ENCODE measurements around the gene CDKN2B. TPM values are rescaled to one million over a fixed set of nuclear protein-coding genes. Genes with fewer than 3 reads are reported as not detected.

The CDKN2B gene
- polyA plus RNA-seq, 1 donor from 2014 or later: 0.15 TPM

DNA sequence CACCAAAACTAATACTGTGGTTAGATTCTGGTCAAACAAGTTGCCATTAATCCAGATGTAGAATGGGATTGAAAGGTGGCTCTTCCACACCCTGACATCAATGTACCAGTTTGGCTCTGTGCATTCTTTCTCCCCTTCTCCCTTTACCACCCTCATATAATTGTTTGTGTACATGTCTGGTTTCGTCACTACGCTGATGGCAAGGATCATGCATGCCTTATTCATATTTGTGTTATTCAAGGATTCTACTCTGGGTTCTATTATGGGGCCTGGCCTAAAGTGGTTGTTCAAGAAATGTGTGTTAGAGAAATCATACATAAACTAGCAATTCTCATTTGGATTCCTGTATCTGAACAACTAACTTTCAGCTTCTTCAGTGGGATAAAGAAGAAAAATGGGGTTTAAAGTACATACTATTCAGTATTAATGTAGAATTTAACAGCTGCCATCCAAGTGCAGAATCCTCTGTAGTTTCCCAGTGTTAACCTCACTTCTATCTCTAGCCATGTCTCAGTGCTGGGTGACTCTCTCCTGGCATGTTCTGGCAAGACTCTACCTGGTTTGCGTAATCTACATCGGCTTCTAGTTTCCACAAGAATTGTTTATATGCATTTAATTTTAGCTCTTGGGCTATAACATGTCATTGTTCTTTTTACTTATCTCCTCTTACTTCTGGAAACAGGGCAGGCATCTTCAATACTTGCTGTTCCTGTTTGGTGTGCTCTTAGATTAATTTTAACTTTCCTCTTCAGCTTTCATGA, 27.9 kb upstream of the CDKN2B start:
- no peak overlapping the region for H3K4me3 ChIP-seq (ENCODE audit: low read length)
- no peaks in the 10 kb centered on the region for H4K20me1 ChIP-seq (ENCODE audit: insufficient read depth)
- no peaks in the 10 kb centered on the region for H3K9me3 ChIP-seq (ENCODE audit: low read length)
- H3K4me2 ChIP-seq (ENCODE audit: low read length): no peak overlapping the region
- H2AFZ ChIP-seq (ENCODE audit: low read depth, low read length): no peak overlapping the region
- TF ChIP-seq RAD21 (conservative IDR thresholded peaks at IDR 0.05) (no peak), EP300 (conservative IDR thresholded peaks at IDR 0.05; ENCODE audit: poor library complexity, severe bottlenecking) (no peak), POLR2AphosphoS5 (IDR thresholded peaks at IDR 0.05) (no peak), SMC3 (conservative IDR thresholded peaks at IDR 0.05; ENCODE audit: poor library complexity) (no peak)
- no peaks in the 10 kb centered on the region for H3K36me3 ChIP-seq (ENCODE audit: insufficient read depth, low read length)
- no peaks in the 10 kb centered on the region for H3K9me2 ChIP-seq (ENCODE audit: insufficient read depth, low read length)
- no peak overlapping the region for H3K27ac ChIP-seq (ENCODE audit: low read length)
- H3K27me3 ChIP-seq (ENCODE audit: insufficient read depth, low read depth, low read length): no peaks in the 10 kb centered on the region
- no peaks in the 10 kb centered on the region for H3F3A ChIP-seq (ENCODE audit: insufficient read depth, low read length, poor library complexity, severe bottlenecking)
- H3K9ac ChIP-seq (ENCODE audit: low read length): no peak overlapping the region
- H3K79me2 ChIP-seq (replicated peaks; ENCODE audit: insufficient read depth, low read length): no peaks in the 10 kb centered on the region

DNA sequence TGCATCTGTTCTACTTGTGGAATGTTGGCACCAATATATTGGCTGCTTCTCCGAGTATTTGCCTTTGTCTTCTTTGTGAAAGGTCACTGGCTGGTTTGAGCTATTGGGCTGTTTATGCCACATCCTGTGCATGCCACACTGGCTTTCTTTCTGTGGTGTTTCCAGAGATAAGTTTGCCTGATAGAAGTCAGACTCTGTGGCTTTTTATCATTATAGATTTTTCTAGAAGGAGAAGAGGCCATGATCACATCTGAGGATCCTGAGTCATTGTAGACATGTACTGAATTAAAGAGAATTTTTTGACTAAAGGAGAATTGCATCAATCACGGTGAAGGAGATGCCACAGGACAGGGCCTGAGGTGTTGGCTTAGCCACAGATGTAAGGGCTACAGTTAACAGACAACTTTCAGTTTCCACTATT, 26.5 kb upstream of the CDKN2B start:
- Histone ChIP-seq H3K27ac (ENCODE audit: low read length) (no peak overlapping the region), H3K27me3 (ENCODE audit: insufficient read depth, low read depth, low read length) (no peaks in the 10 kb centered on the region), H3K36me3 (ENCODE audit: insufficient read depth, low read length) (no peaks in the 10 kb centered on the region), H3K4me3 (ENCODE audit: low read length) (no peak overlapping the region), H3K4me2 (ENCODE audit: low read length) (no peak overlapping the region), H3F3A (ENCODE audit: insufficient read depth, low read length, poor library complexity, severe bottlenecking) (no peaks in the 10 kb centered on the region), H3K9ac (ENCODE audit: low read length) (no peak overlapping the region), H3K79me2 (replicated peaks; ENCODE audit: insufficient read depth, low read length) (no peaks in the 10 kb centered on the region), H3K9me2 (ENCODE audit: insufficient read depth, low read length) (no peaks in the 10 kb centered on the region), H3K9me3 (ENCODE audit: low read length) (no peaks in the 10 kb centered on the region), H4K20me1 (ENCODE audit: insufficient read depth) (no peaks in the 10 kb centered on the region), H2AFZ (ENCODE audit: low read depth, low read length) (no peak overlapping the region)
- no peak for TF ChIP-seq MXI1 (conservative IDR thresholded peaks at IDR 0.05; ENCODE audit: poor library complexity, severe bottlenecking)
- TF ChIP-seq SMC3 (conservative IDR thresholded peaks at IDR 0.05; ENCODE audit: poor library complexity): no peak
- TF ChIP-seq POLR2AphosphoS5 (IDR thresholded peaks at IDR 0.05): no peak
- TF ChIP-seq, protein P1, sequence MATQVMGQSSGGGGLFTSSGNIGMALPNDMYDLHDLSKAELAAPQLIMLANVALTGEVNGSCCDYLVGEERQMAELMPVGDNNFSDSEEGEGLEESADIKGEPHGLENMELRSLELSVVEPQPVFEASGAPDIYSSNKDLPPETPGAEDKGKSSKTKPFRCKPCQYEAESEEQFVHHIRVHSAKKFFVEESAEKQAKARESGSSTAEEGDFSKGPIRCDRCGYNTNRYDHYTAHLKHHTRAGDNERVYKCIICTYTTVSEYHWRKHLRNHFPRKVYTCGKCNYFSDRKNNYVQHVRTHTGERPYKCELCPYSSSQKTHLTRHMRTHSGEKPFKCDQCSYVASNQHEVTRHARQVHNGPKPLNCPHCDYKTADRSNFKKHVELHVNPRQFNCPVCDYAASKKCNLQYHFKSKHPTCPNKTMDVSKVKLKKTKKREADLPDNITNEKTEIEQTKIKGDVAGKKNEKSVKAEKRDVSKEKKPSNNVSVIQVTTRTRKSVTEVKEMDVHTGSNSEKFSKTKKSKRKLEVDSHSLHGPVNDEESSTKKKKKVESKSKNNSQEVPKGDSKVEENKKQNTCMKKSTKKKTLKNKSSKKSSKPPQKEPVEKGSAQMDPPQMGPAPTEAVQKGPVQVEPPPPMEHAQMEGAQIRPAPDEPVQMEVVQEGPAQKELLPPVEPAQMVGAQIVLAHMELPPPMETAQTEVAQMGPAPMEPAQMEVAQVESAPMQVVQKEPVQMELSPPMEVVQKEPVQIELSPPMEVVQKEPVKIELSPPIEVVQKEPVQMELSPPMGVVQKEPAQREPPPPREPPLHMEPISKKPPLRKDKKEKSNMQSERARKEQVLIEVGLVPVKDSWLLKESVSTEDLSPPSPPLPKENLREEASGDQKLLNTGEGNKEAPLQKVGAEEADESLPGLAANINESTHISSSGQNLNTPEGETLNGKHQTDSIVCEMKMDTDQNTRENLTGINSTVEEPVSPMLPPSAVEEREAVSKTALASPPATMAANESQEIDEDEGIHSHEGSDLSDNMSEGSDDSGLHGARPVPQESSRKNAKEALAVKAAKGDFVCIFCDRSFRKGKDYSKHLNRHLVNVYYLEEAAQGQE (IDR thresholded peaks at IDR 0.05; ENCODE audit: borderline replicate concordance): no peak
- TF ChIP-seq TAF1 (IDR thresholded peaks at IDR 0.05; ENCODE audit: low read depth): no peak
- TF ChIP-seq, protein P2, sequence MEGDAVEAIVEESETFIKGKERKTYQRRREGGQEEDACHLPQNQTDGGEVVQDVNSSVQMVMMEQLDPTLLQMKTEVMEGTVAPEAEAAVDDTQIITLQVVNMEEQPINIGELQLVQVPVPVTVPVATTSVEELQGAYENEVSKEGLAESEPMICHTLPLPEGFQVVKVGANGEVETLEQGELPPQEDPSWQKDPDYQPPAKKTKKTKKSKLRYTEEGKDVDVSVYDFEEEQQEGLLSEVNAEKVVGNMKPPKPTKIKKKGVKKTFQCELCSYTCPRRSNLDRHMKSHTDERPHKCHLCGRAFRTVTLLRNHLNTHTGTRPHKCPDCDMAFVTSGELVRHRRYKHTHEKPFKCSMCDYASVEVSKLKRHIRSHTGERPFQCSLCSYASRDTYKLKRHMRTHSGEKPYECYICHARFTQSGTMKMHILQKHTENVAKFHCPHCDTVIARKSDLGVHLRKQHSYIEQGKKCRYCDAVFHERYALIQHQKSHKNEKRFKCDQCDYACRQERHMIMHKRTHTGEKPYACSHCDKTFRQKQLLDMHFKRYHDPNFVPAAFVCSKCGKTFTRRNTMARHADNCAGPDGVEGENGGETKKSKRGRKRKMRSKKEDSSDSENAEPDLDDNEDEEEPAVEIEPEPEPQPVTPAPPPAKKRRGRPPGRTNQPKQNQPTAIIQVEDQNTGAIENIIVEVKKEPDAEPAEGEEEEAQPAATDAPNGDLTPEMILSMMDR (IDR thresholded peaks at IDR 0.05; ENCODE audit: poor library complexity, severe bottlenecking): no peak
- TF ChIP-seq RAD21 (conservative IDR thresholded peaks at IDR 0.05): no peak
- TF ChIP-seq EP300 (conservative IDR thresholded peaks at IDR 0.05; ENCODE audit: poor library complexity, severe bottlenecking): no peak
- TF ChIP-seq EZH2 (IDR thresholded peaks at IDR 0.05; ENCODE audit: borderline replicate concordance, insufficient read depth, low read length, poor library complexity, severe bottlenecking): no peak

All from neural cell (in vitro differentiated cells).